Endothelial cell of umbilical vein (primary cell): Measurements from ENCODE around the gene SLC10A2. TPM values are rescaled to one million over a fixed set of nuclear protein-coding genes. Genes with fewer than 3 reads are reported as not detected.

Source experiments
- BruUV-seq: library from RNA; stranded (reverse); fragments of 400-500 nt; replicated peaks from 2 replicates; lab custom pipeline; 2021; lab: Mats Ljungman, UMichigan
- CTCF ChIA-PET: fragments of 300-600, 350-600 bp; sonication (Branson Sonifier 250); formaldehyde crosslinking; loops from one replicate; lab custom pipeline; 2021; ENCODE audit warnings: antibody characterized with exemption, inconsistent platforms; lab: Charles Lee
- POLR2A ChIA-PET: fragments of 300-600, 350-600 bp; sonication (Branson Sonifier 250); formaldehyde crosslinking; loops from one replicate; lab custom pipeline; 2021; ENCODE audit warnings: antibody characterized with exemption, inconsistent platforms; lab: Charles Lee
- DNase-seq: peaks from one replicate; pipeline ENCODE4 v3.0.0-alpha.2; 2011; ENCODE audit warnings: low read depth, low spot score
- FAIRE-seq: peaks from 2 replicates; lab custom pipeline; 2011; peaks lifted over from hg19 to GRCh38; lab: Jason Lieb, UNC
- H2AFZ ChIP-seq: 2 replicates; pipeline ENCODE4 v1.6.0; 2012; ENCODE audit warnings: low read depth, low read length, control low read depth, inconsistent platforms
- H3K27ac ChIP-seq: 2 replicates; pipeline ENCODE4 v1.5.1; 2011; ENCODE audit warnings: low read depth, mild to moderate bottlenecking, control low read depth, low read length, moderate library complexity; ENCODE audit not compliant: insufficient read depth
- H3K27me3 ChIP-seq, 2 experiments: 2 replicates each; pipeline versions ENCODE4 v1.6.0 to v1.6.1; 2011; ENCODE audit warnings: low read length in 2 of 2, mixed read lengths in 1 of 2; ENCODE audit not compliant: control insufficient read depth in 2 of 2, insufficient read depth in 2 of 2
- H3K36me3 ChIP-seq, 2 experiments: 2 replicates in 1 of 2; 3 replicates in 1 of 2; pipeline ENCODE4 v1.5.1; 2011; ENCODE audit warnings: low read length in 2 of 2, mild to moderate bottlenecking in 1 of 2, moderate library complexity in 1 of 2; ENCODE audit not compliant: control insufficient read depth in 2 of 2, insufficient read depth in 2 of 2; ENCODE audit errors: extremely low read depth in 1 of 2
- H3K4me1 ChIP-seq: 3 replicates; pipeline ENCODE4 v1.5.1; 2011; ENCODE audit warnings: mild to moderate bottlenecking, low read length; ENCODE audit not compliant: control insufficient read depth, insufficient read depth; ENCODE audit errors: extremely low read depth
- H3K4me2 ChIP-seq: 2 replicates; pipeline ENCODE4 v1.6.1; 2011; ENCODE audit warnings: low read length, control low read depth, mixed read lengths; ENCODE audit not compliant: insufficient read depth
- H3K4me3 ChIP-seq, 3 experiments: fragments of 200-600 bp in 1 of 3; sonication (generic), shearing (Covaris generic) in 1 of 3; replicated peaks in 1 of 3; 2 replicates each; pipeline ENCODE4 v1.5.1; 2011 to 2016; ENCODE audit warnings: control low read depth in 3 of 3, low read length in 3 of 3, mild to moderate bottlenecking in 2 of 3, inconsistent platforms in 1 of 3, low read depth in 1 of 3, moderate library complexity in 1 of 3; ENCODE audit not compliant: insufficient read depth in 1 of 3
- H3K79me2 ChIP-seq: 2 replicates; pipeline ENCODE4 v1.6.0; 2012; ENCODE audit warnings: low read length, inconsistent platforms; ENCODE audit not compliant: control insufficient read depth, insufficient read depth
- H3K9ac ChIP-seq: replicated peaks from 2 replicates; pipeline ENCODE3; 2011; ENCODE audit warnings: low read length, control low read depth; ENCODE audit not compliant: insufficient read depth; ENCODE audit errors: extremely low read depth
- H3K9me1 ChIP-seq: replicated peaks from 3 replicates; pipeline ENCODE4 v1.6.0; 2011; ENCODE audit warnings: mild to moderate bottlenecking, low read length; ENCODE audit not compliant: control insufficient read depth, insufficient read depth; ENCODE audit errors: extremely low read depth
- H3K9me3 ChIP-seq: replicated peaks from 2 replicates; pipeline ENCODE4 v1.5.1; 2012; ENCODE audit warnings: low read length, inconsistent platforms; ENCODE audit not compliant: control insufficient read depth, insufficient read depth
- H4K20me1 ChIP-seq: replicated peaks from 2 replicates; pipeline ENCODE3; 2011; ENCODE audit warnings: mild to moderate bottlenecking, low read length; ENCODE audit not compliant: control insufficient read depth, insufficient read depth; ENCODE audit errors: extremely low read depth
- EZH2 ChIP-seq: IDR thresholded peaks from 2 replicates; pipeline ENCODE4 v1.6.1; 2012; ENCODE audit warnings: borderline replicate concordance, low read depth, mild to moderate bottlenecking, moderate library complexity, low read length, inconsistent platforms; ENCODE audit not compliant: severe bottlenecking
- JUN ChIP-seq: IDR thresholded peaks from 2 replicates; pipeline ENCODE4 v1.6.1; 2011; ENCODE audit warnings: borderline replicate concordance, low read depth; ENCODE audit not compliant: insufficient read length, insufficient read depth
- MYC ChIP-seq: IDR thresholded peaks from one replicate; pipeline ENCODE4 v1.6.1; 2011; ENCODE audit warnings: mild to moderate bottlenecking, low read depth, low read length
- POLR2A ChIP-seq: IDR thresholded peaks from 2 replicates; pipeline ENCODE4 v1.6.1; 2012; ENCODE audit warnings: low read depth, mild to moderate bottlenecking, control low read depth, low read length
- POLR2AphosphoS5 ChIP-seq: IDR thresholded peaks from 2 replicates; pipeline ENCODE4 v1.6.1; 2012; ENCODE audit warnings: low read depth, mild to moderate bottlenecking, control low read depth, low read length, moderate library complexity; ENCODE audit not compliant: insufficient read depth
- dilution Hi-C: fragments of 300-500 bp; cut with MboI; formaldehyde crosslinking; loops from one replicate; pipeline ENCODE4 v1.15.0; 2019; ENCODE audit warnings: low sequenced_read_pairs; ENCODE audit not compliant: extremely low pct_ligation_motif_present
- intact Hi-C: fragments of 100-400 bp; cut with micrococcal nuclease; formaldehyde crosslinking; loops from one replicate; pipeline ENCODE4 v1.10.0; 2022
- polyA plus RNA-seq, 4 experiments: library from polyadenylated mRNA; depleted of rRNA in 3 of 4; stranded (reverse) in 3 of 4; unstranded in 1 of 4; fragments of >200 nt; gene quantifications; 2 replicates each; pipeline versions ENCODE4 v1.2.1 to v1.2.3, GENCODE V29; 2011 to 2012; ENCODE audit warnings: missing spikeins in 1 of 4
- total RNA-seq: library from RNA; stranded (reverse); gene quantifications from 2 replicates; pipeline ENCODE4 v1.2.3, GENCODE V29; 2021
- TF ChIP-seq, protein P1 (sequence below), 2 donors: IDR thresholded peaks; 1 replicate in 1 of 2; 2 replicates in 1 of 2; pipeline ENCODE4 v1.5.1; 2011; ENCODE audit warnings: low read length in 2 of 2, mild to moderate bottlenecking in 2 of 2, moderate library complexity in 2 of 2, control low read depth in 1 of 2, inconsistent platforms in 1 of 2, low read depth in 1 of 2; ENCODE audit not compliant: insufficient read depth in 1 of 2; ENCODE audit errors: extremely low read depth in 1 of 2
- TF ChIP-seq, protein P2 (sequence below): IDR thresholded peaks from 2 replicates; pipeline ENCODE4 v1.6.1; 2011; ENCODE audit not compliant: insufficient read depth, insufficient read length

The SLC10A2 gene
- total and polyA plus RNA-seq, 2 donors (not counting 3 experiments of a cell fraction or from before 2014, with no cell fraction given): not detected

DNA sequence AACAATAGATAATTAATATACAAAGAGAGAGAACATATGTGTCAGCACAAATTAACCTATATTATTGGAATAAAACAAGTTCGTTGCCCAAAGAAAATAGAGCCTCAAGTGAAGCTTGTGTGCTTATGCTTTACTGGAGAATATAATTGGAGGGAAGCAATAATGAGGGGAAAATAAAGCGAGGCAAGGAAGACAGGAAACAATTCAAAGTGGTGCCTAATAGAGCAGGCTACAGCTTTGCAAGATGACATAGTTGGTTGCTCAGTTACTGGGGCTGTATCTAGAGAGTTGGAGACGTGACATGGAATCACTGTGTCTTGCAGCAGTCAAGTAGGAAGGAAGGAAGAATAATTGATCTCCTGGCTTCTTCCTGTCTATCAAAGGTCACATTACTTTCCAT lies 21.1 kb upstream of the SLC10A2 start:
- no peaks in the 10 kb centered on the region for H3K79me2 ChIP-seq
- H3K27me3 ChIP-seq: no peaks in the 10 kb centered on the region
- dilution Hi-C loops: no loop called here
- H3K4me1 ChIP-seq: no peaks in the 10 kb centered on the region
- no peaks in the 10 kb centered on the region for H3K9me1 ChIP-seq
- no peak overlapping the region for H3K27ac ChIP-seq
- CTCF ChIA-PET: no interaction called here
- no peak overlapping the region for H2AFZ ChIP-seq
- no peak overlapping the region for H3K4me2 ChIP-seq
- no peak for TF ChIP-seq MYC
- no peak for TF ChIP-seq EZH2
- no peak for TF ChIP-seq POLR2AphosphoS5
- no peak for TF ChIP-seq JUN
- TF ChIP-seq, protein P1, sequence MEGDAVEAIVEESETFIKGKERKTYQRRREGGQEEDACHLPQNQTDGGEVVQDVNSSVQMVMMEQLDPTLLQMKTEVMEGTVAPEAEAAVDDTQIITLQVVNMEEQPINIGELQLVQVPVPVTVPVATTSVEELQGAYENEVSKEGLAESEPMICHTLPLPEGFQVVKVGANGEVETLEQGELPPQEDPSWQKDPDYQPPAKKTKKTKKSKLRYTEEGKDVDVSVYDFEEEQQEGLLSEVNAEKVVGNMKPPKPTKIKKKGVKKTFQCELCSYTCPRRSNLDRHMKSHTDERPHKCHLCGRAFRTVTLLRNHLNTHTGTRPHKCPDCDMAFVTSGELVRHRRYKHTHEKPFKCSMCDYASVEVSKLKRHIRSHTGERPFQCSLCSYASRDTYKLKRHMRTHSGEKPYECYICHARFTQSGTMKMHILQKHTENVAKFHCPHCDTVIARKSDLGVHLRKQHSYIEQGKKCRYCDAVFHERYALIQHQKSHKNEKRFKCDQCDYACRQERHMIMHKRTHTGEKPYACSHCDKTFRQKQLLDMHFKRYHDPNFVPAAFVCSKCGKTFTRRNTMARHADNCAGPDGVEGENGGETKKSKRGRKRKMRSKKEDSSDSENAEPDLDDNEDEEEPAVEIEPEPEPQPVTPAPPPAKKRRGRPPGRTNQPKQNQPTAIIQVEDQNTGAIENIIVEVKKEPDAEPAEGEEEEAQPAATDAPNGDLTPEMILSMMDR (IDR thresholded peaks at IDR 0.05; ENCODE audit: extremely low read depth in 1 of 2, insufficient read depth in 1 of 2, low read depth in 1 of 2, low read length in 2 of 2): no peak
- intact Hi-C loops: no loop called here
- no TSS peak for BruUV-seq
- no peaks in the 10 kb centered on the region for H4K20me1 ChIP-seq
- H3K4me3 ChIP-seq: no peak overlapping the region
- H3K9me3 ChIP-seq: peaks cover 3% of the 10 kb centered on the region
- DNase-seq: no peak
- no peaks in the 10 kb centered on the region for H3K36me3 ChIP-seq
- POLR2A ChIA-PET: no interaction called here
- no peak overlapping the region for H3K9ac ChIP-seq
- FAIRE-seq: no peak

DNA sequence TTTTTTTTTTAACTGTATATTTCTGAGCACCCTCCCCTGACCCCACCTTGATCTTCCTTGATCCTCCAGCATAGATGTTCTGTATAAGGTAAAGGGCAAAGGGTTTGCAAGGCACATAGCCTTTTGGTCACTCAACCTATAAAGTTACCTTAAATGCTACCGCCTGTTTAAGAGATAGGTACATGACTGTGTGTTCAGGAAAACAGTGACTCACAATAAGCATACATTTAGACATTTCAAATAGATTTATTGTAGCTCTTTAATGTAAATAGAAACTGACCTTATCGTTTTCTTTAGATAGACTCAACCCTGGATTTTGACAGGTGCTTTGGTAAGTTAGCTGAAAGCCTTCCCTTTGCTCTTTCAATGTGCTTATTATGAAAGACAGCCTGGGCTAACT lies 15.2 kb upstream of the SLC10A2 start:
- no peak overlapping the region for H3K4me3 ChIP-seq
- ChIA-PET CTCF (no interaction called here), POLR2A (no interaction called here)
- no peaks in the 10 kb centered on the region for H3K27me3 ChIP-seq
- no peaks in the 10 kb centered on the region for H3K9me1 ChIP-seq
- H3K9ac ChIP-seq: no peak overlapping the region
- H3K36me3 ChIP-seq: no peaks in the 10 kb centered on the region
- no peak overlapping the region for H2AFZ ChIP-seq
- H3K4me1 ChIP-seq: no peaks in the 10 kb centered on the region
- no peaks in the 10 kb centered on the region for H4K20me1 ChIP-seq
- FAIRE-seq (no peak), DNase-seq (no peak)
- H3K79me2 ChIP-seq: no peaks in the 10 kb centered on the region
- no TSS peak for BruUV-seq
- intact Hi-C loops: no loop called here
- TF ChIP-seq POLR2A (no peak), JUN (no peak), EZH2 (no peak), POLR2AphosphoS5 (no peak)
- TF ChIP-seq, protein P2, sequence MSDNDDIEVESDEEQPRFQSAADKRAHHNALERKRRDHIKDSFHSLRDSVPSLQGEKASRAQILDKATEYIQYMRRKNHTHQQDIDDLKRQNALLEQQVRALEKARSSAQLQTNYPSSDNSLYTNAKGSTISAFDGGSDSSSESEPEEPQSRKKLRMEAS: no peak
- TF ChIP-seq, protein P1 (IDR thresholded peaks at IDR 0.05; ENCODE audit: extremely low read depth in 1 of 2, insufficient read depth in 1 of 2, low read depth in 1 of 2, low read length in 2 of 2): no peak
- dilution Hi-C loops: no loop called here
- no peaks in the 10 kb centered on the region for H3K9me3 ChIP-seq
- H3K4me2 ChIP-seq: no peak overlapping the region
- H3K27ac ChIP-seq: no peak overlapping the region
